ENCODE measurements around the gene PCMTD2. TPM values are rescaled to one million over a fixed set of nuclear protein-coding genes. Genes with fewer than 3 reads are reported as not detected.

The PCMTD2 gene
- total RNA-seq, 3 donors from 2014 or later = 20.4 to 24.4 (median 21.2) TPM

GRCh38 chr20:64240243-64241015, 15.1 kb upstream of the PCMTD2 start:
- no peaks in the 10 kb centered on the region for H3K36me3 Mint-ChIP-seq (ENCODE audit: insufficient read depth)
- no peaks in the 10 kb centered on the region for H3K9me3 Mint-ChIP-seq
- ATAC-seq (no peak), DNase-seq (no peak)
- H3K4me3 Mint-ChIP-seq = no peak overlapping the region
- H3K27me3 Mint-ChIP-seq (ENCODE audit: low read depth) = peaks cover 5% of the 10 kb centered on the region
- no peaks in the 10 kb centered on the region for H3K4me1 Mint-ChIP-seq (ENCODE audit: low read depth)

- Mint-ChIP-seq H3K27me3 (ENCODE audit: low read depth) (peaks cover 10% of the 10 kb centered on the region), H3K4me1 (ENCODE audit: low read depth) (no peaks in the 10 kb centered on the region), H3K36me3 (ENCODE audit: insufficient read depth) (no peaks in the 10 kb centered on the region), H3K9me3 (no peaks in the 10 kb centered on the region), H3K4me3 (no peak overlapping the region)
- no peak for DNase-seq
- no peak for ATAC-seq
Measured at GRCh38 chr20:64241061-64241460, 14.5 kb upstream of the PCMTD2 start.

- no peak for DNase-seq
- ATAC-seq = no peak
- H3K27me3 Mint-ChIP-seq (ENCODE audit: low read depth) = peaks cover 19% of the 10 kb centered on the region
- no peaks in the 10 kb centered on the region for H3K36me3 Mint-ChIP-seq (ENCODE audit: insufficient read depth)
- no peaks in the 10 kb centered on the region for H3K4me1 Mint-ChIP-seq (ENCODE audit: low read depth)
- no peak overlapping the region for H3K4me3 Mint-ChIP-seq
- H3K9me3 Mint-ChIP-seq = no peaks in the 10 kb centered on the region
Measured at GRCh38 chr20:64242003-64242796, 13.3 kb upstream of the PCMTD2 start.

- Mint-ChIP-seq H3K36me3 (ENCODE audit: insufficient read depth) (no peaks in the 10 kb centered on the region), H3K4me1 (ENCODE audit: low read depth) (no peaks in the 10 kb centered on the region), H3K27me3 (ENCODE audit: low read depth) (peaks cover 23% of the 10 kb centered on the region), H3K4me3 (no peak overlapping the region), H3K9me3 (no peaks in the 10 kb centered on the region)
- DNase-seq = no peak
- no peak for ATAC-seq
Measured at GRCh38 chr20:64242797-64243475, 12.6 kb upstream of the PCMTD2 start.

- ATAC-seq (no peak), DNase-seq (no peak)
- peaks cover 23% of the 10 kb centered on the region for H3K27me3 Mint-ChIP-seq (ENCODE audit: low read depth)
- H3K36me3 Mint-ChIP-seq (ENCODE audit: insufficient read depth) = no peaks in the 10 kb centered on the region
- no peaks in the 10 kb centered on the region for H3K4me1 Mint-ChIP-seq (ENCODE audit: low read depth)
- no peak overlapping the region for H3K4me3 Mint-ChIP-seq
- no peaks in the 10 kb centered on the region for H3K9me3 Mint-ChIP-seq
Measured at GRCh38 chr20:64244281-64244805, 11.2 kb upstream of the PCMTD2 start.

- no peak for DNase-seq
- no peak for ATAC-seq
- Mint-ChIP-seq H3K27me3 (ENCODE audit: low read depth) (peaks cover 23% of the 10 kb centered on the region), H3K4me1 (ENCODE audit: low read depth) (no peaks in the 10 kb centered on the region), H3K9me3 (no peaks in the 10 kb centered on the region), H3K4me3 (no peak overlapping the region), H3K36me3 (ENCODE audit: insufficient read depth) (no peaks in the 10 kb centered on the region)
Measured at GRCh38 chr20:64244870-64245603, 10.5 kb upstream of the PCMTD2 start.

GRCh38 chr20:64245746-64246595, 9.6 kb upstream of the PCMTD2 start:
- Mint-ChIP-seq H3K4me1 (ENCODE audit: low read depth) (no peaks in the 10 kb centered on the region), H3K36me3 (ENCODE audit: insufficient read depth) (no peaks in the 10 kb centered on the region), H3K4me3 (no peak overlapping the region), H3K27me3 (ENCODE audit: low read depth) (peaks cover 23% of the 10 kb centered on the region), H3K9me3 (no peaks in the 10 kb centered on the region)
- DNase-seq = no peak
- no peak for ATAC-seq

GRCh38 chr20:64246616-64247306, 8.8 kb upstream of the PCMTD2 start:
- no peaks in the 10 kb centered on the region for H3K4me1 Mint-ChIP-seq (ENCODE audit: low read depth)
- DNase-seq = no peak
- peaks cover 23% of the 10 kb centered on the region for H3K27me3 Mint-ChIP-seq (ENCODE audit: low read depth)
- no peak overlapping the region for H3K4me3 Mint-ChIP-seq
- no peaks in the 10 kb centered on the region for H3K9me3 Mint-ChIP-seq
- no peak for ATAC-seq
- no peaks in the 10 kb centered on the region for H3K36me3 Mint-ChIP-seq (ENCODE audit: insufficient read depth)

GRCh38 chr20:64247307-64247618, 8.3 kb upstream of the PCMTD2 start:
- Mint-ChIP-seq H3K36me3 (ENCODE audit: insufficient read depth) (no peaks in the 10 kb centered on the region), H3K27me3 (ENCODE audit: low read depth) (peaks cover 23% of the 10 kb centered on the region), H3K4me3 (no peak overlapping the region), H3K9me3 (no peaks in the 10 kb centered on the region), H3K4me1 (ENCODE audit: low read depth) (no peaks in the 10 kb centered on the region)
- DNase-seq (no peak), ATAC-seq (no peak)

- Mint-ChIP-seq H3K27me3 (ENCODE audit: low read depth) (peaks cover 23% of the 10 kb centered on the region), H3K36me3 (ENCODE audit: insufficient read depth) (no peaks in the 10 kb centered on the region), H3K9me3 (no peaks in the 10 kb centered on the region), H3K4me1 (ENCODE audit: low read depth) (no peaks in the 10 kb centered on the region), H3K4me3 (no peak overlapping the region)
- DNase-seq (no peak), ATAC-seq (no peak)
Measured at GRCh38 chr20:64247970-64248841, 7.3 kb upstream of the PCMTD2 start.

GRCh38 chr20:64250027-64250426, 5.5 kb upstream of the PCMTD2 start:
- no peaks in the 10 kb centered on the region for H3K9me3 Mint-ChIP-seq
- peaks cover 5% of the 10 kb centered on the region for H3K4me1 Mint-ChIP-seq (ENCODE audit: low read depth)
- H3K4me3 Mint-ChIP-seq = no peak overlapping the region

GRCh38 chr20:64253000-64253383, 2.6 kb upstream of the PCMTD2 start:
- ATAC-seq = no peak
- Mint-ChIP-seq H3K9me3 (no peaks in the 10 kb centered on the region), H3K4me1 (ENCODE audit: low read depth) (peaks cover 25% of the 10 kb centered on the region), H3K36me3 (ENCODE audit: insufficient read depth) (no peaks in the 10 kb centered on the region), H3K27me3 (ENCODE audit: low read depth) (no peaks in the 10 kb centered on the region), H3K4me3 (no peak overlapping the region)
- no peak for DNase-seq

More at GRCh38 chr20:64250027-64250426, 5.5 kb upstream of the PCMTD2 start:
- DNase-seq (no peak), ATAC-seq (no peak)
- Mint-ChIP-seq H3K36me3 (ENCODE audit: insufficient read depth) (no peaks in the 10 kb centered on the region), H3K27me3 (ENCODE audit: low read depth) (peaks cover 19% of the 10 kb centered on the region)
